ENCODE results near the gene GJC1.
A peak's percentile ranks its signal among the peaks of the same experiment; 100 is the strongest.

GJC1 gene

GRCh38 chr17:44776628-44777393 is 53.3 kb downstream of the GJC1 start (continued):
- no peak for TF ChIP-seq TSHZ2 (CRISPR knock-in tag; IDR thresholded peaks at IDR 0.05)
- TF ChIP-seq RARB (CRISPR knock-in tag; IDR thresholded peaks at IDR 0.05) = no peak
- TF ChIP-seq ZFP3 (CRISPR knock-in tag; IDR thresholded peaks at IDR 0.05) = no peak
- no peak for TF ChIP-seq PATZ1 (CRISPR knock-in tag; IDR thresholded peaks at IDR 0.05; ENCODE audit: borderline replicate concordance)
- TF ChIP-seq ZNF565 (CRISPR knock-in tag; conservative IDR thresholded peaks at IDR 0.05; ENCODE audit: low read depth) = no peak
- TF ChIP-seq ZFP30 (CRISPR knock-in tag; IDR thresholded peaks at IDR 0.05) = no peak
- no peak for TF ChIP-seq GLIS3 (CRISPR knock-in tag; IDR thresholded peaks at IDR 0.05)
- no peak for TF ChIP-seq CSDC2 (CRISPR knock-in tag; IDR thresholded peaks at IDR 0.05)

GRCh38 chr17:44775838-44776621 is 54.1 kb downstream of the GJC1 start:
- ATAC-seq = peak; percentile 35
- TF ChIP-seq ZNF70 (CRISPR knock-in tag; IDR thresholded peaks at IDR 0.05) = peak; percentile 99
- TF ChIP-seq RARB (CRISPR knock-in tag; IDR thresholded peaks at IDR 0.05) = no peak

GRCh38 chr17:44775136-44775837 is 54.8 kb downstream of the GJC1 start:
- TF ChIP-seq CSDC2 (CRISPR knock-in tag; IDR thresholded peaks at IDR 0.05) (no peak), GLIS3 (CRISPR knock-in tag; IDR thresholded peaks at IDR 0.05) (no peak), SNAI2 (CRISPR knock-in tag; IDR thresholded peaks at IDR 0.05) (no peak), ZNF8 (CRISPR knock-in tag; IDR thresholded peaks at IDR 0.05) (no peak), ARNTL (CRISPR knock-in tag; IDR thresholded peaks at IDR 0.05; ENCODE audit: borderline replicate concordance, low read depth) (no peak), ESRRG (CRISPR knock-in tag; IDR thresholded peaks at IDR 0.05) (no peak), RARB (CRISPR knock-in tag; IDR thresholded peaks at IDR 0.05) (no peak), PATZ1 (CRISPR knock-in tag; IDR thresholded peaks at IDR 0.05; ENCODE audit: borderline replicate concordance) (no peak), ZFP3 (CRISPR knock-in tag; IDR thresholded peaks at IDR 0.05) (no peak)
- ATAC-seq = peak; percentile 93

GRCh38 chr17:44774271-44775135 is 55.6 kb downstream of the GJC1 start:
- peak; percentile 72 for ATAC-seq
- TF ChIP-seq ZNF565 (CRISPR knock-in tag; conservative IDR thresholded peaks at IDR 0.05; ENCODE audit: low read depth) = no peak
- TF ChIP-seq ZNF8 (CRISPR knock-in tag; IDR thresholded peaks at IDR 0.05) = no peak
- no peak for TF ChIP-seq TOX (CRISPR knock-in tag; IDR thresholded peaks at IDR 0.05; ENCODE audit: borderline replicate concordance)
- no peak for TF ChIP-seq ZFP30 (CRISPR knock-in tag; IDR thresholded peaks at IDR 0.05)
- TF ChIP-seq PATZ1 (CRISPR knock-in tag; IDR thresholded peaks at IDR 0.05; ENCODE audit: borderline replicate concordance) = no peak
- no peak for TF ChIP-seq ARNTL (CRISPR knock-in tag; IDR thresholded peaks at IDR 0.05; ENCODE audit: borderline replicate concordance, low read depth)
- TF ChIP-seq CSRNP3 (CRISPR knock-in tag; IDR thresholded peaks at IDR 0.05) = no peak
- TF ChIP-seq BACH2 (CRISPR knock-in tag; IDR thresholded peaks at IDR 0.05; ENCODE audit: borderline replicate concordance) = no peak
- TF ChIP-seq ZNF70 (CRISPR knock-in tag; IDR thresholded peaks at IDR 0.05) = no peak
- no peak for TF ChIP-seq POU6F1 (CRISPR knock-in tag; IDR thresholded peaks at IDR 0.05; ENCODE audit: borderline replicate concordance, low read depth)

All from SK-N-SH treated with all-trans-retinoic acid at 6 μM for 48 hours (cell line).